ENCODE results near the gene FKBP1C. TPM values are rescaled to one million over a fixed set of nuclear protein-coding genes. Genes with fewer than 3 reads are reported as not detected.

Gene FKBP1C
- total and polyA plus RNA-seq, 2 of the 4 experiments (the other 2 are of a cell fraction), result 0.72 to 3.1 TPM

DNA sequence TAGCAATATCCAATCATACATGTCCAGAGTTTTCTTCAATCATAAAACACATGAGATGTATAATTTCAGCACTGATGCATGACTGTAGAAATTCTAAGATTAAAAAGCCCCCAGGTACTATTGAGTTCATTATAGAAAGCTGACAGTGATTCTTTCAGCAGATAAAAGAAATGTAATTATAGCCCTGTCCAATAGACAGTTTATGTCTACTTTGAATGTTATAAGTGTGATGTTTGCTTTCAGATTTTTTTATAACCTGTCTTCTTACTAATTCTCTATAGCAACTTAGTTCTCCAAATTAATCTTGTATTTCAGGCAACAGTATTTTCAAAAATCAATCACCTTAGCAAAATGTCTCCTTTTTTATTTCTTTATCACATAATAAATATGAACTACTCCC is 13.5 kb upstream of the FKBP1C start:
- TF ChIP-seq MXI1 (IDR thresholded peaks at IDR 0.05; ENCODE audit: borderline replicate concordance, low read depth, low read length) (no peak), CEBPB (IDR thresholded peaks at IDR 0.05; ENCODE audit: low read depth, low read length) (no peak), NFE2L2 (IDR thresholded peaks at IDR 0.05; ENCODE audit: low read depth, low read length) (no peak), RFX5 (IDR thresholded peaks at IDR 0.05; ENCODE audit: low read depth, low read length) (no peak), POLR2A (IDR thresholded peaks at IDR 0.05; ENCODE audit: low read depth, low read length) (no peak), USF2 (IDR thresholded peaks at IDR 0.05; ENCODE audit: low read depth, low read length) (no peak)
- TF ChIP-seq, protein P1, sequence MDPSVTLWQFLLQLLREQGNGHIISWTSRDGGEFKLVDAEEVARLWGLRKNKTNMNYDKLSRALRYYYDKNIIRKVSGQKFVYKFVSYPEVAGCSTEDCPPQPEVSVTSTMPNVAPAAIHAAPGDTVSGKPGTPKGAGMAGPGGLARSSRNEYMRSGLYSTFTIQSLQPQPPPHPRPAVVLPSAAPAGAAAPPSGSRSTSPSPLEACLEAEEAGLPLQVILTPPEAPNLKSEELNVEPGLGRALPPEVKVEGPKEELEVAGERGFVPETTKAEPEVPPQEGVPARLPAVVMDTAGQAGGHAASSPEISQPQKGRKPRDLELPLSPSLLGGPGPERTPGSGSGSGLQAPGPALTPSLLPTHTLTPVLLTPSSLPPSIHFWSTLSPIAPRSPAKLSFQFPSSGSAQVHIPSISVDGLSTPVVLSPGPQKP (IDR thresholded peaks at IDR 0.05; ENCODE audit: borderline replicate concordance, low read depth, low read length), result no peak
- Histone ChIP-seq H3K9me1 (ENCODE audit: insufficient read depth, low read length) (no peaks in the 10 kb centered on the region), H3K27ac (ENCODE audit: insufficient read depth, low read length) (no peak overlapping the region), H2AK5ac (ENCODE audit: low read depth, low read length) (no peak overlapping the region), H3K9ac (ENCODE audit: low read depth, low read length) (no peak overlapping the region), H3K4me1 (ENCODE audit: control insufficient read depth, insufficient read depth, low read length) (no peaks in the 10 kb centered on the region), H3K27me3 (ENCODE audit: control insufficient read depth, insufficient read depth, low read length) (no peaks in the 10 kb centered on the region), H2AK9ac (replicated peaks; ENCODE audit: low read depth, low read length, poor library complexity) (no peak overlapping the region), H3K9me3 (ENCODE audit: control insufficient read depth, insufficient read depth, low read length) (peaks cover 6% of the 10 kb centered on the region; the same call in 1 of the 2 replicates), H3K14ac (replicated peaks; ENCODE audit: low read depth, low read length) (no peak overlapping the region), H4K91ac (ENCODE audit: insufficient read depth, low read depth, low read length) (no peak overlapping the region), H4K20me1 (ENCODE audit: insufficient read depth, low read length) (no peaks in the 10 kb centered on the region), H4K8ac (ENCODE audit: low read depth in 2 of 2, low read length in 2 of 2) (no peak overlapping the region), H3K18ac (ENCODE audit: low read depth, low read length) (no peak overlapping the region), H2BK5ac (ENCODE audit: low read depth, low read length, poor library complexity, severe bottlenecking) (no peak overlapping the region), H3K79me1 (ENCODE audit: low read depth in 1 of 2, low read length in 2 of 2) (no peaks in the 10 kb centered on the region), H3K4me2 (ENCODE audit: low read depth, low read length) (no peak overlapping the region), H3K4ac (ENCODE audit: low read depth, low read length) (no peak overlapping the region), H2BK120ac (ENCODE audit: low read depth, low read length) (no peak overlapping the region), H2BK20ac (ENCODE audit: low read depth, low read length) (no peak overlapping the region), H2BK15ac (ENCODE audit: low read depth, low read length) (no peak overlapping the region), H2AFZ (replicated peaks; ENCODE audit: low read length, poor library complexity) (no peak overlapping the region), H4K5ac (ENCODE audit: low read depth, low read length) (no peak overlapping the region), H3K36me3 (ENCODE audit: control insufficient read depth, insufficient read depth, low read length) (no peaks in the 10 kb centered on the region), H3K23ac (ENCODE audit: low read depth, low read length) (no peak overlapping the region), H3K56ac (ENCODE audit: extremely low read depth, insufficient read depth, low read length) (no peak overlapping the region), H3K4me3 (ENCODE audit: insufficient read depth, low read depth, low read length) (no peak overlapping the region)
- in situ Hi-C loops (cut with MboI; ENCODE audit: low sequenced_read_pairs) (no loop called here), dilution Hi-C loops (cut with HindIII; ENCODE audit: low sequenced_read_pairs, unreplicated experiment) (no loop called here), intact Hi-C loops (cut with micrococcal nuclease) (no loop called here)
- no peak for DNase-seq
- BruUV-seq (replicated peaks), result no TSS peak
- ChIA-PET POLR2A (ENCODE audit: unreplicated experiment) (no interaction called here), CTCF (no interaction called here)
- no peak for ATAC-seq (ENCODE audit: low read depth)
